Gastroesophageal sphincter (tissue), 3 donors: ENCODE data around the gene MCAM.

Experiments used
- CTCF ChIP-seq, 4 experiments: fragments of 200-600 bp in 2 of 4; fragments of 450-650 bp in 2 of 4; sonication (generic) in 1 of 4; IDR thresholded peaks; one replicate each; pipeline ENCODE4 v1.5.1; 2017 to 2019; ENCODE audit warnings: antibody characterized with exemption in 4 of 4, mild to moderate bottlenecking in 2 of 4, moderate library complexity in 2 of 4
- POLR2AphosphoS5 ChIP-seq: sonication (generic); formaldehyde crosslinking; IDR thresholded peaks from one replicate; pipeline ENCODE4 v1.6.1; 2017; ENCODE audit warnings: antibody characterized with exemption

DNA sequence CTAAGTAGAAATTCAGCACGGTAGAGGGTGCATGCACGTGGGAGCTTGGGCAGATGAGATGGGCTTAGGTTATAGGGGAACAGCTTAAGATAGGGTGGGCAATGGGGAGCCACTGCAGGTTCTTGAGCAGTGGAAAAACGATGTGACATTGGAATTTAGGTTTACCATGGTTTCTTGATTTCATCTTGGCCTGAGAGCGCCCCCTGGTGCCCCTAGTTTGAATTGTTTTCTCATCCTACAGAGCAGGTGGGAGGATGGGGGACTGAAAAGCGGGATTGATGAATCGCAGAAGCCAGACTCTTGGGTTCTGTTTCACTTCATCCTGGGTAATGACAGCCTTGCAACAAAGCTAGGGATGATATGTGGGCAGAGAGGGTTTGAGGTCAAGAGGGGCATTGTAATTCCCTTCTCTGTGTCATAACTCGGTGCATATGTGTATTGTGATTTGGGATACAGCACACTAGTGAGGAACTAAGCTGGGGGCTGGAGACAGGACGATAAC lies 6.7 kb upstream of the MCAM start:
- peak; percentile 80 to 93 (median 88) for TF ChIP-seq CTCF (IDR thresholded peaks at IDR 0.05)
- TF ChIP-seq POLR2AphosphoS5: peak; percentile 65
